Measurements from ENCODE around the gene RND2.
"Not testable (repeated sequence)": the region's sequence is repeated elsewhere in the genome, so short reads cannot be mapped to it uniquely, and the experiment has no call there.

The RND2 gene

DNA sequence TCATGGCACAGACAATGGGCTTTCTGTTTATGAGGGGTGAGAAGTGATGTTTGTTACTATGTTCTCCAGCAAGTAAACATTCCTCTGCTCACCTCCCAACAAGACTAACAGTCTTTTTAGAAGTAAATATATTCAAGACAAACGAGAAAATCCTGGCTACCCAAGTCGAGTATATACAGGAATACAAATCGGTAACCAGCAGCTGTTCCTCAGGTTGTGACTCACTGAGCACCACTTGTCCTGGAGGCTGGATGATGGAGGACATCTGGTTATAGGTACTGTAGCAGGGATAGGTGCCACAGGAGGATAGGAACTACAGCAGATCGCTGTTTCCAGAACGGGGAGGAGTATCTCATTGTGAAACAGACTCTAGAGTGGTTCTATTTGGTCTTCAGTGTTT is 32.2 kb upstream of the RND2 start:
- no peak for DNase-seq (ENCODE audit: low read depth in 1 of 2, low spot score in 1 of 2)
- TF ChIP-seq JUND (IDR thresholded peaks at IDR 0.05; ENCODE audit: low read depth): no peak
- in situ Hi-C loops (cut with HindIII; ENCODE audit: low pct_unique_long_range_greater_than_20kb, low sequenced_read_pairs): no loop called here

GRCh38 chr17:42993913-42994312 is 31.1 kb upstream of the RND2 start:
- DNase-seq (ENCODE audit: low read depth in 1 of 2, low spot score in 1 of 2); in situ Hi-C loops (cut with HindIII; ENCODE audit: low pct_unique_long_range_greater_than_20kb, low sequenced_read_pairs): not testable (repeated sequence)

GRCh38 chr17:42997390-42997983 is 27.5 kb upstream of the RND2 start:
- in situ Hi-C loops (cut with HindIII; ENCODE audit: low pct_unique_long_range_greater_than_20kb, low sequenced_read_pairs): no loop called here

GRCh38 chr17:42997984-42998938 is 26.8 kb upstream of the RND2 start, which contains the start of gene RPL27:
Gene RPL27, plus strand, starts transcription at chr17:42998419. Its CDS starts 332 bp downstream, at chr17:42998751.
- peak; percentile 88 to 100 for DNase-seq (ENCODE audit: low read depth in 1 of 2, low spot score in 1 of 2)
- no peak for TF ChIP-seq JUND (IDR thresholded peaks at IDR 0.05; ENCODE audit: low read depth)
- in situ Hi-C loops (cut with HindIII; ENCODE audit: low pct_unique_long_range_greater_than_20kb, low sequenced_read_pairs): no loop called here

More at GRCh38 chr17:42997390-42997983, 27.5 kb upstream of the RND2 start:
- DNase-seq (ENCODE audit: low read depth in 1 of 2, low spot score in 1 of 2): no peak
- TF ChIP-seq JUND (IDR thresholded peaks at IDR 0.05; ENCODE audit: low read depth): no peak

GRCh38 chr17:42999003-42999525 is 26.0 kb upstream of the RND2 start:
- no peak for DNase-seq (ENCODE audit: low read depth in 1 of 2, low spot score in 1 of 2)
- no peak for TF ChIP-seq JUND (IDR thresholded peaks at IDR 0.05; ENCODE audit: low read depth)
- in situ Hi-C loops (cut with HindIII; ENCODE audit: low pct_unique_long_range_greater_than_20kb, low sequenced_read_pairs): no loop called here

GRCh38 chr17:43000894-43001293 is 24.1 kb upstream of the RND2 start:
- in situ Hi-C loops (cut with HindIII; ENCODE audit: low pct_unique_long_range_greater_than_20kb, low sequenced_read_pairs); DNase-seq (ENCODE audit: low read depth in 1 of 2, low spot score in 1 of 2): not testable (repeated sequence)

GRCh38 chr17:43003542-43004172 is 21.4 kb upstream of the RND2 start:
- TF ChIP-seq JUND (IDR thresholded peaks at IDR 0.05; ENCODE audit: low read depth): no peak
- peak in 1 of 2 experiments; percentile 72 for DNase-seq (ENCODE audit: low read depth in 1 of 2, low spot score in 1 of 2)
- in situ Hi-C loops (cut with HindIII; ENCODE audit: low pct_unique_long_range_greater_than_20kb, low sequenced_read_pairs): no loop called here

- DNase-seq (ENCODE audit: low read depth in 1 of 2, low spot score in 1 of 2): peak; percentile 62 to 91
- in situ Hi-C loops (cut with HindIII; ENCODE audit: low pct_unique_long_range_greater_than_20kb, low sequenced_read_pairs): no loop called here
- no peak for TF ChIP-seq JUND (IDR thresholded peaks at IDR 0.05; ENCODE audit: low read depth)
Measured at GRCh38 chr17:43006639-43007551, 18.1 kb upstream of the RND2 start, which contains the start of gene IFI35. Gene IFI35, plus strand, starts transcription at chr17:43006784. Its CDS starts 164 bp downstream, at chr17:43006948.

DNA sequence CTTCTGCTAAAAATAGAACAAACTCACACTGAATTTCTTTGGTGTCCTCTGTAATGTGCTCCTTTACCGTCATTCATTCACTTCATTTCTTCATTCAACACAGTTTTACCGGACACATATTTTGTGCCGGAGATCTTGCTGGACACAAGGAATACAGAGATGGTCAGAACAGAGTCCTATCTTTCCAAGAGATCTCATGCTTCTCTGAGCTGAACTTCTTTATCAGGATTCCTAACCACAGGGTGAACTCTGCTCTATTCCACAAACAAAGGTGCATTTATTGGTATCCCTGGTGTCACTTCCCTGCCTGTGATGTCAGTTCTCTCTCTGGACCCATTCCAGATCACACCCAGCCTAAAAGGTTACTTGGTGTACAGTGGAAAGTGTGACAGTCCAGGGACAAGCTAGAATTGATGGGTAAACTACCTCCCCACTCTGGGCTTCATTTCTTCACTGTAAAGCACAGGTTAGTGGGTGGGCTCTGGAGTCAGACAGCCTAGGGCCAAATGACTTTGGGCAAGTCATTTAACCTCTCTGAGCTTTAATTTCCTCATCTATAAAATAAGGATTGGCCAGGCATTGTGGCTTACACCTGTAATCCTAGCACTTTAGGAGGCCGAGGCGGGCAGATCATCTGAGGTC is 14.2 kb upstream of the RND2 start:
- DNase-seq (ENCODE audit: low read depth in 1 of 2, low spot score in 1 of 2): no peak
- TF ChIP-seq JUND (IDR thresholded peaks at IDR 0.05; ENCODE audit: low read depth): no peak
- in situ Hi-C loops (cut with HindIII; ENCODE audit: low pct_unique_long_range_greater_than_20kb, low sequenced_read_pairs): no loop called here

GRCh38 chr17:43011728-43012472 is 13.1 kb upstream of the RND2 start:
- no peak for DNase-seq (ENCODE audit: low read depth in 1 of 2, low spot score in 1 of 2)
- no peak for TF ChIP-seq JUND (IDR thresholded peaks at IDR 0.05; ENCODE audit: low read depth)
- in situ Hi-C loops (cut with HindIII; ENCODE audit: low pct_unique_long_range_greater_than_20kb, low sequenced_read_pairs): no loop called here

DNA sequence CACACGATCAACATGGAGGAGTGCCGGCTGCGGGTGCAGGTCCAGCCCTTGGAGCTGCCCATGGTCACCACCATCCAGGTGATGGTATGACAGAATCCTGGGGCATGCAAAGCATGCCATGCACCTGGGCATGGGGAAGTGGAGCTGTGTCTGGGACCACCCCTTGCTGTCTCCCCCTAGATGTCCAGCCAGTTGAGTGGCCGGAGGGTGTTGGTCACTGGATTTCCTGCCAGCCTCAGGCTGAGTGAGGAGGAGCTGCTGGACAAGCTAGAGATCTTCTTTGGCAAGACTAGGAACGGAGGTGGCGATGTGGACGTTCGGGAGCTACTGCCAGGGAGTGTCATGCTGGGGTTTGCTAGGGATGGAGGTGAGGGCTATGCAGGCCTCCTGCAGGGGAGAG is 11.7 kb upstream of the RND2 start:
- TF ChIP-seq JUND (IDR thresholded peaks at IDR 0.05; ENCODE audit: low read depth): no peak
- in situ Hi-C loops (cut with HindIII; ENCODE audit: low pct_unique_long_range_greater_than_20kb, low sequenced_read_pairs): no loop called here
- DNase-seq (ENCODE audit: low read depth in 1 of 2, low spot score in 1 of 2): no peak
